Ascending aorta (tissue), 2 donors: ENCODE measurements around the gene TBC1D5. TPM values are rescaled to one million over a fixed set of nuclear protein-coding genes. Genes with fewer than 3 reads are reported as not detected.

Source experiments
- DNase-seq, 2 donors: peaks; one replicate each; pipeline ENCODE4 v3.0.0-alpha.2; 2019; ENCODE audit warnings: low spot score in 2 of 2
- H3K27ac ChIP-seq, 2 donors: fragments of 200-600 bp; sonication (generic); one replicate each; pipeline ENCODE4 v1.5.1; 2016 to 2017; ENCODE audit warnings: mild to moderate bottlenecking in 1 of 2
- H3K27me3 ChIP-seq: fragments of 200-600 bp; sonication (generic); one replicate; pipeline ENCODE4 v1.5.1; 2017
- H3K36me3 ChIP-seq, 2 donors: fragments of 200-600 bp; sonication (generic); one replicate each; pipeline ENCODE4 v1.5.1; 2016
- H3K4me1 ChIP-seq, 2 donors: fragments of 200-600 bp; sonication (generic); one replicate each; pipeline ENCODE4 v1.5.1; 2016 to 2017; ENCODE audit warnings: mild to moderate bottlenecking in 1 of 2
- H3K4me3 ChIP-seq, 2 donors: fragments of 200-600 bp; sonication (generic); one replicate each; pipeline ENCODE4 v1.5.1; 2016 to 2017; ENCODE audit warnings: mild to moderate bottlenecking in 1 of 2
- H3K9me3 ChIP-seq, 2 donors: fragments of 200-600 bp; sonication (generic); one replicate each; pipeline ENCODE4 v1.5.1; 2016
- CTCF ChIP-seq, 3 experiments: fragments of 200-600 bp in 2 of 3; fragments of 450-650 bp in 1 of 3; sonication (generic) in 2 of 3; IDR thresholded peaks; one replicate each; pipeline ENCODE4 v1.5.1; 2016 to 2019; ENCODE audit warnings: antibody characterized with exemption in 3 of 3, mild to moderate bottlenecking in 1 of 3, moderate library complexity in 1 of 3
- intact Hi-C: fragments of 100-400 bp; cut with DNase I; formaldehyde crosslinking; loops from one replicate; pipeline ENCODE4 v1.15.1; 2023
- total RNA-seq: library from RNA; depleted of rRNA; stranded (reverse); fragments of >200 nt; gene quantifications from one replicate; pipeline ENCODE4 v1.1.0, GENCODE V29; 2016

TBC1D5 gene
- total RNA-seq, 1 donor from 2014 or later, result 43.3 TPM

- peaks cover 28 to 42% of the 10 kb centered on the region in 2 donors for H3K36me3 ChIP-seq
- H3K27me3 ChIP-seq, result no peaks in the 10 kb centered on the region
- no peak overlapping the region for H3K4me3 ChIP-seq
- TF ChIP-seq CTCF (IDR thresholded peaks at IDR 0.05), result no peak
- H3K9me3 ChIP-seq, result no peaks in the 10 kb centered on the region
- no peak overlapping the region for H3K27ac ChIP-seq
- peaks cover 0 to 12% of the 10 kb centered on the region in 2 donors for H3K4me1 ChIP-seq
- no peak for DNase-seq
- intact Hi-C loops, result no loop called here
These were observed 580.3 kb downstream of the TBC1D5 start for GRCh38 chr3:17162116-17162515.

GRCh38 chr3:17160597-17160996 is 581.8 kb downstream of the TBC1D5 start:
- Histone ChIP-seq H3K27ac (no peak overlapping the region), H3K9me3 (no peaks in the 10 kb centered on the region), H3K4me1 (peaks cover 0 to 12% of the 10 kb centered on the region in 2 donors), H3K4me3 (no peak overlapping the region), H3K36me3 (peaks cover 22 to 35% of the 10 kb centered on the region in 2 donors), H3K27me3 (no peaks in the 10 kb centered on the region)
- no peak for TF ChIP-seq CTCF (IDR thresholded peaks at IDR 0.05)
- DNase-seq, result no peak
- intact Hi-C loops, result no loop called here

GRCh38 chr3:17158941-17159682 is 583.3 kb downstream of the TBC1D5 start:
- H3K27ac ChIP-seq, result peak overlapping the region; percentile 27 to 76
- H3K36me3 ChIP-seq, result peaks cover 18 to 37% of the 10 kb centered on the region in 2 donors

GRCh38 chr3:17157713-17158112 is 584.7 kb downstream of the TBC1D5 start:
- no peak overlapping the region for H3K4me3 ChIP-seq
- no peaks in the 10 kb centered on the region for H3K27me3 ChIP-seq
- TF ChIP-seq CTCF (IDR thresholded peaks at IDR 0.05), result no peak
- peak overlapping the region; percentile 56 to 76 for H3K27ac ChIP-seq
- H3K4me1 ChIP-seq, result peaks cover 0 to 12% of the 10 kb centered on the region in 2 donors
- peaks cover 0 to 10% of the 10 kb centered on the region in 2 donors for H3K9me3 ChIP-seq
- DNase-seq, result peak in 1 of 2 donors; percentile 71
- peaks cover 23 to 45% of the 10 kb centered on the region in 2 donors for H3K36me3 ChIP-seq
- intact Hi-C loops, result loop anchor here (2.0 kb wide), 1 partner anchor 17 kb away; no protein-coding TSS in a partner anchor

More at GRCh38 chr3:17158941-17159682, 583.3 kb downstream of the TBC1D5 start:
- Histone ChIP-seq H3K27me3 (no peaks in the 10 kb centered on the region), H3K4me3 (no peak overlapping the region), H3K9me3 (no peaks in the 10 kb centered on the region), H3K4me1 (peaks cover 0 to 12% of the 10 kb centered on the region in 2 donors)
- no peak for TF ChIP-seq CTCF (IDR thresholded peaks at IDR 0.05)
- DNase-seq, result peak in 1 of 2 donors; percentile 58
- intact Hi-C loops, result loop anchor here (2.0 kb wide), 1 partner anchor 16 kb away; no protein-coding TSS in a partner anchor

GRCh38 chr3:17156864-17157263 is 585.6 kb downstream of the TBC1D5 start:
- H3K27me3 ChIP-seq, result no peaks in the 10 kb centered on the region
- no peak for TF ChIP-seq CTCF (IDR thresholded peaks at IDR 0.05)
- peak in 1 of 2 donors; percentile 54 for DNase-seq
- no peak overlapping the region for H3K4me3 ChIP-seq
- peaks cover 0 to 12% of the 10 kb centered on the region in 2 donors for H3K4me1 ChIP-seq
- peaks cover 0 to 10% of the 10 kb centered on the region in 2 donors for H3K9me3 ChIP-seq
- peak overlapping the region in 1 of 2 donors; percentile 76 for H3K27ac ChIP-seq
- H3K36me3 ChIP-seq, result peaks cover 18 to 44% of the 10 kb centered on the region in 2 donors
- intact Hi-C loops, result no loop called here
